GM21367 (cell line): ENCODE results near the gene LPAR3.

Experiments
- ATAC-seq: cut with Tn5 transposase; IDR thresholded peaks from one replicate; pipeline ENCODE4 v1.9.1; 2021; ENCODE audit not compliant: unreplicated experiment

LPAR3 gene

DNA sequence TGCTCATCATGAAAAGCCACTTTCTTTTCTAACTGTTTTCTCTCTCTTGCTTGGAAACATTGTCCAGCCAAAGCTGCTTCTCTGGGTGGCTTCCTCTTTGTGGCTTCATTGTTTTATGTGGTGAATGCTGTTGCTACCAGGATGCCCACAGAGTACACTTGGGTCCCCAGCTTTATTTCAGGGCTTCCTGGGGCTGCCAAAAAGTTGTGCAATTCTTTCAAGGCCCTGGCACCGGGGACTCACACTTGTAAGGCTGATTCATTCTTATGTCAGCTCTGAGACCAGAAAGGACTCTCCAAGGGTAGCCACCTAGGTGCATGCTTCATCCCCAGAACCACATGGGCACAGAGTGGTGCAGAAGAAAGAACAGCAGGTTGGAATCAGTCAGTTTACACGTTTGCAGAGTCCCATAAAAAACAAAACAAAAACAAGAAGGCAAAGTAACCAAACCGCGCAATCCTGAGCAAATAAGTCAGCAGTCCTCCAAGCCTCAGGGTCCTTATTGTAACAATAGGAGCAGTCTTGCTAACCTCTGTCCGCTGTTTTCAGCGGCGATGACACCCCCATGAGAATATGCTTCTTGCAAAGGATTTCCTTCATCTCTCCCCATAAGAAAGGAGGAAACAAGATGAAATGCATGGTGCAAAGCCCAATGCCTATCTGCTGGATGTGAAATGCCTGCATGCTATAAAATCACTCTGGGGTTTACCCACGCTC, 112.8 kb downstream of the LPAR3 start:
- ATAC-seq = no peak

DNA sequence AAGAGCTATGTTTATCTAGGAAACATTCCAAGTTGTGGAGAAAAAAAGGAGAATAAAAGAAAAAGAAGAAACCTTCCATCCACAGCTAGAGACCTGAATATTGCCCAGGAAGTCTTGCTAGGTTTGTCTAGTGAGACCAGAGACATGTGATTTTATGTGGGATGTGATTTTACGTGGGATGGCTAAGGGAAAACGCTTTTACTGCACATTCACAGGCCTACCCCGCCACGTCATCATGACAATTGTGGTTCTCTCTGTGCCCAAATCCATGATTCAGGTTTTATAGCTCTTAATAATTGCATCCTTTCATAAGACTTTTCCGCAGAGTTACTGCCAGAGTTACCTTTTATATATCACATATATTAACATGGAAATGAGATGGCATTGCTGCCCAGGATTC, 116.4 kb downstream of the LPAR3 start:
- ATAC-seq = no peak

DNA sequence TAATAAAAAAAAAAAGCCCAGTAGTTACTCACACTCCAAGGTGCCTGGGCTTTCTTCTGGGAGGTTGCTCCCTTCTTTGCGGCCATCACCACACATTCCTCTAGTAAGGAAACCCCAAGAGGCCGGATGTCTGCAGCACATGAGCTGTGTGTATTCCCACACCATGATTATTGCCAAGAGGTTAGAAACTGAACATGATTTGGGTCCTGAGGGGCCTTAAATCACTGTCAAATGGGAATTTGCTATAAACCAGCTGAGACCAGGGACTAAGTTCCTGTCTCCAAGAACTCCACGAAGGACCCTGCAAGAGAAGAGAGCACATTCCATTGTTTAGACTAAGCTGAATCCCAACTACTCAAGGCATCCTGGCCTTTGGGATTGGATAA, 117.5 kb downstream of the LPAR3 start:
- ATAC-seq = no peak

DNA sequence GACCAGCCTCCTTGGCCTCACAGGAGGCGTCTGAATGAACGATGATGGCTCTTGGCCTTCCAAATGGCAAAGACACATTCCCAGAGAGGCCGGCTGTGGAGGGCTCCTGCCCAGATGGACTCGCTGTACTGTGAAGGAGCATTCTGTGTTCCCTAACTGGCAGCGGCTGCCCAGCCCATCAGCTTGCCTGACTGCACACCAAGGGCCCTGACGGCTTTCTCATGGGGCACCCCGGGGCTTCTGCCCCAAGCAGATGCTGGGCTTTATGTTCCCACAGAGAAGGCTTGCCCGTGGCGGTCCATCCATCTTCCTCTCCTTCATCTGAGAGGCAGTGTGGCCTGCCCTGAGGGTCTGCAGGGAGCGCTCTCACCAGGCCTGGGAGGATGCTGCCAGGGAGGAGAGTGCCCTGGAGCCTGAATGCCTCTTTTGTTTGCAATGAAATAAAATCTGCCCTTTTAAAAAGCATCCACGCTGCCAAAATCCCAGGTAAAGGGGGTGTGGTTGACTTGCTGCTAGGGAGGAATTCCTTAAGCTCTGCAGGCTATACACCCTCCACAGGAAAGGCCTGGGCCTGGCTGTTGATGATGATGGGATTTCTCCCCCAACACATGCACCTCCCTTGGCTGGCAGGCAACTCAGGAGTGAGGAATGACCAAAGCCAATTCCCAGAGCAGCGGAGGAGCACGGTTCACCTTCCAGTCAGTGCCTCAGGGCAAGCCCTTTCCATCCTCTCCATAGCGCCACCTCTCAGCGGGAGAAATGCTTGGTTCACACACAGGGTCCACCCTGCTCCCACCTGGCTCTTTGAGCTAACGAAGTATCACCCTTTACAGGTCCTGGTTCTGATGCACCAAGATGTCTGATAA, 118.1 kb downstream of the LPAR3 start:
- no peak for ATAC-seq

DNA sequence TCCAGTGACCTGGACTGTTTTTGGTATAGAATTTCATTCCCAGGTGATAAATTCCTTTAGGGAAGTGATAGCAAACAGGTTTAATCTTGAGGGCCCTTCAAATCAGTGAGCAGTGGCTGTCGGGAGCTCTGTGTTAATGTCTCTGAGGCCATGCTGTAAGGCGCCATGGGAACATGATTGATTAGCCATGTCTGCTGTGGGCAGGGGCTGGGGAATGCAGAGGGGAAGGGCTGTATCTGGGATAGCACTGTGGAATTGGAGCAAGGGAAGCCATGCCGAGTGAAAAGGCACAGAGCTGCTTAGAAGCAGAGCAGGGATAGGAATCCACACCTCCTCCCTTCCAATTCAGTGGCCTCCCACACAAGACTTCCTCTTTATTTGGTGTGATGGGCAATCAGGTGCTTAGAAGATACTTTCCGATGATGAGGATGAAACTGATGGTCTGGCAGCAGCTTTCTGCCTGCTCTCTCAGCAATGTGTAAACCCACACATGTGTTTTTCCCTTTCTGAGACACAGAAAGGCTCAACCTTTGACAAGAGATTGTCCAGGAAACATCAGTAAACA, 119.0 kb downstream of the LPAR3 start:
- no peak for ATAC-seq

DNA sequence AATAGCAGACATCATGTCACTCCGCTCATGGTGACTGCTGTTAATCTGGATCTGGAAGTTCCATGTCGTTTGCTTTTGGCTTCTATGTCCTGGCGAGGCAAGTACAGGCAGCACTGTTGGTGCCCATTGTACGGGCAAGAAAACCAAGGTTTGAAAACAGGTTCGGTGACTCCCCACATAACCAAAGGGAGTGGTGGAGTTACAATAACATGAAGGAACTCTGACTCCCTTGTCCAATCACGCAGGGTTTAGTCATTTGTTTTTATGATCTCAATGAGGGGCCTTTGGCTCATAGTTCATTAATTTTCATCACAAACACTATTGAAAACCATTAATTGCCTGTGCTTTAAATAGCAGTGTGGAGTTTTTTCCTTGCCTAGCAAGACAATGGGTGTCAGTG, 119.8 kb downstream of the LPAR3 start:
- no peak for ATAC-seq

DNA sequence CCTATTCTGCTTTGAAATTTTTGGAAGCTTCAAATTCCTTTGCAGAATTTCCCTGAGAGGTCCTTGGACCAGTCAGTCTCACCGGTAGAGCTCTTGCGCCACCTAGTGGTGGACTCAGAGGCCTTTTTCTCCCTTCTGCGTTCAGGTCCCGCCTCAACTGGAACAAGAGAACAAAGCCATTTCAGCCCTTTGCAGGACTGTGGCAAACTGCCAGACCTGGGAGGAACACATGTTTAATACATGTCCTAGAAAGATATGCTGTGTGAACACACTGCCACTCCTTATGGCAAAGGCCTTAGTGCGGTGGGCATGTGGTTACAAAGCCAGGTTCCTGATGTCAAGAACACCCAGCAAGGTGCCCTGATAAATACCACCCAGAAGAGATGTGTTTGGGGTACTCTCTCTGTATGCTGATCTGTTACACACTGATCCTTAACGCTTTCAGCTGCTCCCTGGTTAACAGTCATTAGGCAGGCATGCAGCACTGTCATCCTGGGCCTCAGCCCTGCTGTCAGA, 120.5 kb downstream of the LPAR3 start:
- ATAC-seq = peak; percentile 77

DNA sequence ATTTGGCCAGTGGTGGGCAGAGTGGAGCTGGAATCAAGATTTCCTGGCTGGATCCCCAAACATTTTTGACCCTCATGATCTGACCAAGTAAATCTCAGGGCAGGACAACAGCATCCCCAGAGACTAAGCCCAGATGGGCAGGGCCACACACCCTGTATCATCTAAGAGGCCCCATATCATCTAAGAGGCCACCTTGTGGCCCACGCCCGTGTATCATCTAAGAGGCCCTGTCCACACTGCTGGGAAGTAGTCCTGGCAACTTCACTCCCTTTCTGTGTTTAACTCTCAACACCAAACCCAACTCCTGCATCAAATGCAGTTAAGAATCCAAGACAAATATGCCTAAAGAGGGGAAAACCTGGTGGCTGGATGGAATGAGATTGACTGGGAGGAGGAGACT, 121.1 kb downstream of the LPAR3 start:
- ATAC-seq = no peak

DNA sequence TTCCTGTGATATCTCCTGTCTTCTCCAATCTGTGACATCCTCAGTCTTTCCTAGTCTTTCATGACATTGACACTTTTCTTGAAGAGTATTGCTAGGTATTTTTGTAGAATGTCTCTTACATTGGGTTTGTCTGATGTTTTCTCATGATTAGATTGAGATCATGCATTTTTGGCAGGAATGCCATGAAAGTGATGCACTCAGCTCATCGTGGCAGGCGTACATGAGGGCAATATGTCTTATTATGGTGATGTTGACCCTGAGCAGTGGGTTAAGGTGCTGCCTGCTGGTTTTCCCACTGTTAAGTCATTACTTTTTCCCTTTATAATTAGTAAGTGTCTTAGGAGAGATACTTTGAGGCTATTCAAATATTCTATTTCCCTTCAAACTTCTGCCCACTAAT, 122.5 kb downstream of the LPAR3 start:
- no peak for ATAC-seq

DNA sequence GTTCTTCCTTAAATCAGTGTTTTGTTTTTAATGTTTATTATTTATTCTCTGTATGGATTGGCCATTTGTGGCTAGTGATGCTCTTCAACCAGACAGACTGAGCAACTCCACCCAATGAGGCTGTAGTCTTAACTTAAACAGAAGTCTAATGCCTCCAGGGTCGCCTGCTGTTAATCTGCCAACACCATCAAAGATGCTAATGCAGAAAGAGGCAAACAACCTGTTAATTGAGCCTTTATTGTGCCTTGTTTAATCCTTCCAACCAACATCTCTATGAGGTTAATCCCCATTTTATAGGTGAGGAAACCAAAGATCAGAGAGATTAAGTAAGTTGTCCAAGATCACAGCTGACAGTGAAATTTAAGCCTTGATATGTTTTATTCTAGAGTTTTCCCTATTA, 123.4 kb downstream of the LPAR3 start:
- no peak for ATAC-seq

DNA sequence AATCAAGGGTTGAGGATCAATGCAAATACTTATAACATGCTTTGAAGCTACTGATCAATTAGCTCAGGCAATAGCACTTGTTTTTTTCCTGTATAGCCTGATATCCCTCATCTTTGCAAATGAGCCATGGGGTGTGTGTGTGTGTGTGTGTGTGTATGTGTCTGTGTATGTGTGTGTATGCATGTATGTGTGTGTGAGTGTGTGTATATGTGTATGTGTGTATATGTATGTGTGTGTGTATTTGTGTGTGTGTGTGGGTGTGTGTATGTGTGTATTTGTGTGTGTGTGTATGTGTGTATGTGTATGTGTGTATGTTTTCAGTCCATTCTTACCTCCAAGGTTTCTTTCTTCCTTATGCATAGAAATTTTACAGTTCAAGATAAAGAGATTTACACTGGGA, 124.4 kb downstream of the LPAR3 start:
- no peak for ATAC-seq

DNA sequence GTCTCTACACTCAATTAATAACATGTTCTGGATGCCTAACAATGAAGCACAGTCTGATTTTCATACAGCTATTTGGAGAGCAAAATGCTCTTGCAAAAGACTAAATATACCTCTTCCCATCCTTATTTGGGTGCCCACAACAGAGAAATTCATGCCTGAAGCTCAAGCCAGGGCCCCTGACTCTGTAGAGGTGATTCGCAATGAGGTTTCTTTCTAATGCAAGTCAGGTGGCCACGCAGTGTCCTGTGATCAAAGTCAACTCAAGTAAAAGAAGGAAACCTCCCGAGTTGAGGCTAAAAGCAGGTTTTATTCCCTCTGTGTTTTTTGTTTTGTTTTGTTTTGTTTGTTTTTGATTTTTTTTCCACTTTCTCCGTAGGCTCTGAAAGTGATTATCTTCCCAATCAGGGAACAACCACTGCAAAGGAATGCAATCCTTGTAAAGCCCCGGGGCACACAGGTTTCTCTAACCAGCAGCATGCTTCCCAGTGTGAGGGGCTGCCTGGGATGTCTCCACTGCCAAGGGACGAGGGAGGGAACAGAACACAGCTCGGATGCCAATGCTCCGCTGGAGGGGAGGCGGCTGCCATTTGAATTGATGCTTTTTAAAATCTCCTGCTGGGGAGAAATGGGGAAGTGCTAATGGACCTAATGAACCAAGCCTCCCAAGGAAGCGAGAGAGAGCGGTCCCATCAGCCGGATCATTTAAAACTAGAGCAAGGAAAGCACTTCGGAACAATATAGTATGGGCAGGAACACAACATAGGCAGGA, 128.9 kb downstream of the LPAR3 start:
- ATAC-seq = no peak

DNA sequence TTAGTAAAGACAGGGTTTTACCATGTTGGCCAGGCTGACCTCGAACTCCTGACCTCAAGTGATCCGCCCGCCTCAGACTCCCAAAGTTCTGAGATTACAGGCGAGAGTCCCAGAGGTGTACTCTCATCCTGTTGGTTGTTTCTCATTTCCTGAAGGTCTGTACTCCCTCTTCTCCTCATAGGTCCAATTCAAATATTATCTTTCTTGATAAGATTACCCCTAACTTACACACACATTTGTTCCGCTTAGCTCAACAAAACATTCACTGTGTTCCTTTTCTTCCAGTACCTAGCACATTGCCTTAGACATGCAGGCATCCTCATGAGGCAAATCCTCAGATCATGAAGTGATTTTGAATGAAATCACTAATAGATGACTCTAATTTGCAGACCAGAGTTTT, 130.3 kb downstream of the LPAR3 start:
- no peak for ATAC-seq
